Esophagus squamous epithelium (tissue), 4 donors: ENCODE results near the gene ABCC2.

Experiments
- POLR2A ChIP-seq, 4 donors: fragments of 450-650 bp; IDR thresholded peaks; one replicate each; pipeline ENCODE4 v1.6.1; 2017; ENCODE audit warnings: antibody characterized with exemption in 4 of 4, mild to moderate bottlenecking in 4 of 4, moderate library complexity in 3 of 4
- TF ChIP-seq, protein P1 (sequence below), 6 experiments: fragments of 450-650 bp in 4 of 6; fragments of 200-600 bp in 2 of 6; sonication (generic) in 2 of 6; IDR thresholded peaks; one replicate each; pipeline ENCODE4 v1.5.1; 2016 to 2019; ENCODE audit warnings: antibody characterized with exemption in 6 of 6, mild to moderate bottlenecking in 4 of 6, moderate library complexity in 4 of 6

DNA sequence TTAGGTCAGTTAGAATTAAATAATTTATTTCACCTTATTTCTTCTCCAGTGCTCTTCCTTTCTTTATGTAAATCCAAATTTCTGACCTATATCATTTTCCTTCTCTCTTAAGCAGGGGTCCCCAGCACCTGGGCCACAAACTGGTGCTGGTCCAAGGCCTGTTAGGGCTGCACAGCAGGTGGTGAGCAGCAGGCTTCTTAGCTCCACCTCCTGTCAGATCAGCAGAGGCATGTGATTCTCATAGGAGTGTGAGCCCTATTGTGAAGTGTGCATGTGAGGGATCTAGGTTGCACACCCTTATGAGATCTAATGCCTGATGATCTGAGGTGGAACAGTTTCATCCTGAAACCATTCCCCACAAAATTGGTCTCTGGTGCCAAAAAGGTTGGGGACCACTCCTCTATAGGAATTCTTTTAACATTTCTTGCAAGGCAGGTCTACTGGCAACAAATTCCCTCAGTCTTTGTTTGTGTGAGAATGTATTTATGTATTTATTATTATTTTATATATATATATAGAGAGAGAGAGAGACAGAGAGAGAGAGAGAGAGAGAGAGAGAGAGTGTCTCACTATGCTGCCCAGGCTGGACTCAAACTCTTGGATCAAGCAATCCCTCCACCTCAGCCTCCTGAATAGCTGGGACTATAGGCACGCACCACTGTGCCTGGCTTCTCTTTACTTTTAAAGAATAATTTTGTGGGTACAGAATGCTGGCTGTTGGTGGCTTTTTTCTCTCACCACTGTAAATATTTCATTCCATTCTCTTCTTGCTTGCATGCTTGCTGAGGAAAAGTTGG is 4.3 kb upstream of the ABCC2 start:
- TF ChIP-seq, protein P1, sequence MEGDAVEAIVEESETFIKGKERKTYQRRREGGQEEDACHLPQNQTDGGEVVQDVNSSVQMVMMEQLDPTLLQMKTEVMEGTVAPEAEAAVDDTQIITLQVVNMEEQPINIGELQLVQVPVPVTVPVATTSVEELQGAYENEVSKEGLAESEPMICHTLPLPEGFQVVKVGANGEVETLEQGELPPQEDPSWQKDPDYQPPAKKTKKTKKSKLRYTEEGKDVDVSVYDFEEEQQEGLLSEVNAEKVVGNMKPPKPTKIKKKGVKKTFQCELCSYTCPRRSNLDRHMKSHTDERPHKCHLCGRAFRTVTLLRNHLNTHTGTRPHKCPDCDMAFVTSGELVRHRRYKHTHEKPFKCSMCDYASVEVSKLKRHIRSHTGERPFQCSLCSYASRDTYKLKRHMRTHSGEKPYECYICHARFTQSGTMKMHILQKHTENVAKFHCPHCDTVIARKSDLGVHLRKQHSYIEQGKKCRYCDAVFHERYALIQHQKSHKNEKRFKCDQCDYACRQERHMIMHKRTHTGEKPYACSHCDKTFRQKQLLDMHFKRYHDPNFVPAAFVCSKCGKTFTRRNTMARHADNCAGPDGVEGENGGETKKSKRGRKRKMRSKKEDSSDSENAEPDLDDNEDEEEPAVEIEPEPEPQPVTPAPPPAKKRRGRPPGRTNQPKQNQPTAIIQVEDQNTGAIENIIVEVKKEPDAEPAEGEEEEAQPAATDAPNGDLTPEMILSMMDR (IDR thresholded peaks at IDR 0.05) = no peak
- TF ChIP-seq POLR2A (IDR thresholded peaks at IDR 0.05) = no peak
